Measurements from ENCODE around the gene CD44. TPM values are rescaled to one million over a fixed set of nuclear protein-coding genes. Genes with fewer than 3 reads are reported as not detected.

CD44 gene
- total and polyA plus RNA-seq, 2 donors (not counting 1 experiment from before 2014, with no cell fraction given): 660 to 980 TPM

GRCh38 chr11:35281169-35281688, 142.3 kb downstream of the CD44 start:
- Histone ChIP-seq H3K79me2 (ENCODE audit: control insufficient read depth, insufficient read depth, low read length) (no peaks in the 10 kb centered on the region), H3K36me3 (ENCODE audit: control insufficient read depth, insufficient read depth, low read length) (no peaks in the 10 kb centered on the region), H3K9ac (ENCODE audit: insufficient read depth, low read length) (no peak overlapping the region), H3K4me3 (replicated peaks in 1 of 4; ENCODE audit: control extremely low read depth in 1 of 4, insufficient read depth in 1 of 4, low read depth in 3 of 4, low read length in 4 of 4) (no peak overlapping the region), H3K9me3 (ENCODE audit: control insufficient read depth, insufficient read depth, low read depth, low read length) (no peaks in the 10 kb centered on the region), H3K27me3 (ENCODE audit: control insufficient read depth, insufficient read depth, low read length) (no peaks in the 10 kb centered on the region), H4K20me1 (ENCODE audit: control insufficient read depth, extremely low read depth, insufficient read depth, low read length) (no peaks in the 10 kb centered on the region), H3K4me1 (ENCODE audit: control insufficient read depth, extremely low read depth, insufficient read depth, low read length) (peaks cover 13% of the 10 kb centered on the region), H3K27ac (ENCODE audit: insufficient read depth, low read length) (no peak overlapping the region), H3K4me2 (ENCODE audit: extremely low read depth, insufficient read depth, low read length) (no peak overlapping the region), H2AFZ (ENCODE audit: low read length) (no peak overlapping the region)
- DNase-seq (ENCODE audit: low read depth in 2 of 2): no peak
- TF ChIP-seq CTCF (conservative IDR thresholded peaks at IDR 0.05 in 1 of 2, IDR thresholded peaks at IDR 0.05 in 1 of 2; ENCODE audit: low read depth in 1 of 2, low read length in 2 of 2) (no peak), EZH2 (IDR thresholded peaks at IDR 0.05; ENCODE audit: low read length, missing control alignments) (no peak)

Other genes with a start within 250 kb of the CD44 start
- 23.1 and 32.7 TPM in 2 replicates for gene APIP, start 222.8 kb upstream of the CD44 start, total RNA-seq
- gene APIP, start 222.8 kb upstream of the CD44 start, polyA plus RNA-seq: 32.2 and 42.5 TPM in 2 replicates
- gene PDHX, start 222.6 kb upstream of the CD44 start, total RNA-seq: 30.6 and 36.5 TPM in 2 replicates
- gene PDHX, start 222.6 kb upstream of the CD44 start, polyA plus RNA-seq: 29.6 and 49.2 TPM in 2 replicates